HL-60 (cell line): Measurements from ENCODE around the gene NUP98.
A peak's percentile ranks its signal among the peaks of the same experiment; 100 is the strongest.

Source experiments
- DNase-seq, 2 experiments: peaks; one replicate each; pipeline ENCODE4 v3.0.0-alpha.2; 2010 to 2020; ENCODE audit warnings: low read depth in 1 of 2, low spot score in 1 of 2
- H3K27ac ChIP-seq: fragments of 250-450 bp; sonication (Bioruptor Pico); replicated peaks from 2 replicates; pipeline ENCODE4 v1.5.1; 2020; ENCODE audit warnings: mild to moderate bottlenecking, moderate library complexity
- H3K27me3 ChIP-seq: fragments of 250-450 bp; sonication (Bioruptor Pico); 2 replicates; pipeline ENCODE4 v1.5.1; 2021; ENCODE audit warnings: mild to moderate bottlenecking, moderate library complexity; ENCODE audit not compliant: insufficient read depth, poor library complexity, severe bottlenecking
- H3K4me3 ChIP-seq: replicated peaks from 2 replicates; pipeline ENCODE4 v1.5.1; 2011; ENCODE audit warnings: mild to moderate bottlenecking, control low read depth, low read length; ENCODE audit not compliant: insufficient read depth
- GABPA ChIP-seq: IDR thresholded peaks from 2 replicates; pipeline ENCODE4 v1.6.1; 2012; ENCODE audit warnings: low read depth
- POLR2AphosphoS5 ChIP-seq: IDR thresholded peaks from 2 replicates; pipeline ENCODE4 v1.6.1; 2012; ENCODE audit warnings: low read depth
- SPI1 ChIP-seq: IDR thresholded peaks from 2 replicates; pipeline ENCODE4 v1.6.1; 2012; ENCODE audit warnings: low read depth, mild to moderate bottlenecking, borderline replicate concordance
- TF ChIP-seq, protein P1 (sequence below): IDR thresholded peaks from 2 replicates; pipeline ENCODE4 v1.6.1; 2012; ENCODE audit warnings: low read depth; ENCODE audit not compliant: insufficient replicate concordance
- TF ChIP-seq, protein P2 (sequence below): IDR thresholded peaks from one replicate; pipeline ENCODE4 v1.5.1; 2011; ENCODE audit warnings: low read length, control low read depth, inconsistent platforms; ENCODE audit not compliant: insufficient read depth

Gene NUP98

DNA sequence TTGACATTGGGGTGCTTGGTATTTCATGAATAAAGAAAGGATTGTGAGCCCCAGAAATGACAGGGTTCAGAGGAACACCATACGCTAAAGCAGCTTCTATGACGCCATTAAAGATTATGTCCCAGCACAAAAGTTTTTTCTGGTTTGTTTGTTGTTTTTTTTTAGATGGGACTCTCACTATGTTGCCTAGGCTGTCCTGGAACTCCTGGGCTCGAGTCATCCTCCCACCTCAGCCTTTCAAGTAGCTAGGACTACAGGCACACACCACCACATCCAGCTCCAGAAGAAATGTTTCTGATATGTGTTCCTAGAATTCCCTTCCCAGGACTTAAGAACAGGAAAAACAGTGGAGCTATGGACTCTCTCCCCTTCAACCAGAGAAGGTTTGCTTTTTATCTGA, 46.0 kb upstream of the NUP98 start:
- Histone ChIP-seq H3K27ac (no peak overlapping the region), H3K4me3 (no peak overlapping the region), H3K27me3 (no peaks in the 10 kb centered on the region)
- DNase-seq, result no peak
- TF ChIP-seq GABPA, result no peak
- no peak for TF ChIP-seq POLR2AphosphoS5
- no peak for TF ChIP-seq SPI1
- TF ChIP-seq, protein P1, sequence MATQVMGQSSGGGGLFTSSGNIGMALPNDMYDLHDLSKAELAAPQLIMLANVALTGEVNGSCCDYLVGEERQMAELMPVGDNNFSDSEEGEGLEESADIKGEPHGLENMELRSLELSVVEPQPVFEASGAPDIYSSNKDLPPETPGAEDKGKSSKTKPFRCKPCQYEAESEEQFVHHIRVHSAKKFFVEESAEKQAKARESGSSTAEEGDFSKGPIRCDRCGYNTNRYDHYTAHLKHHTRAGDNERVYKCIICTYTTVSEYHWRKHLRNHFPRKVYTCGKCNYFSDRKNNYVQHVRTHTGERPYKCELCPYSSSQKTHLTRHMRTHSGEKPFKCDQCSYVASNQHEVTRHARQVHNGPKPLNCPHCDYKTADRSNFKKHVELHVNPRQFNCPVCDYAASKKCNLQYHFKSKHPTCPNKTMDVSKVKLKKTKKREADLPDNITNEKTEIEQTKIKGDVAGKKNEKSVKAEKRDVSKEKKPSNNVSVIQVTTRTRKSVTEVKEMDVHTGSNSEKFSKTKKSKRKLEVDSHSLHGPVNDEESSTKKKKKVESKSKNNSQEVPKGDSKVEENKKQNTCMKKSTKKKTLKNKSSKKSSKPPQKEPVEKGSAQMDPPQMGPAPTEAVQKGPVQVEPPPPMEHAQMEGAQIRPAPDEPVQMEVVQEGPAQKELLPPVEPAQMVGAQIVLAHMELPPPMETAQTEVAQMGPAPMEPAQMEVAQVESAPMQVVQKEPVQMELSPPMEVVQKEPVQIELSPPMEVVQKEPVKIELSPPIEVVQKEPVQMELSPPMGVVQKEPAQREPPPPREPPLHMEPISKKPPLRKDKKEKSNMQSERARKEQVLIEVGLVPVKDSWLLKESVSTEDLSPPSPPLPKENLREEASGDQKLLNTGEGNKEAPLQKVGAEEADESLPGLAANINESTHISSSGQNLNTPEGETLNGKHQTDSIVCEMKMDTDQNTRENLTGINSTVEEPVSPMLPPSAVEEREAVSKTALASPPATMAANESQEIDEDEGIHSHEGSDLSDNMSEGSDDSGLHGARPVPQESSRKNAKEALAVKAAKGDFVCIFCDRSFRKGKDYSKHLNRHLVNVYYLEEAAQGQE, result no peak
- TF ChIP-seq, protein P2, sequence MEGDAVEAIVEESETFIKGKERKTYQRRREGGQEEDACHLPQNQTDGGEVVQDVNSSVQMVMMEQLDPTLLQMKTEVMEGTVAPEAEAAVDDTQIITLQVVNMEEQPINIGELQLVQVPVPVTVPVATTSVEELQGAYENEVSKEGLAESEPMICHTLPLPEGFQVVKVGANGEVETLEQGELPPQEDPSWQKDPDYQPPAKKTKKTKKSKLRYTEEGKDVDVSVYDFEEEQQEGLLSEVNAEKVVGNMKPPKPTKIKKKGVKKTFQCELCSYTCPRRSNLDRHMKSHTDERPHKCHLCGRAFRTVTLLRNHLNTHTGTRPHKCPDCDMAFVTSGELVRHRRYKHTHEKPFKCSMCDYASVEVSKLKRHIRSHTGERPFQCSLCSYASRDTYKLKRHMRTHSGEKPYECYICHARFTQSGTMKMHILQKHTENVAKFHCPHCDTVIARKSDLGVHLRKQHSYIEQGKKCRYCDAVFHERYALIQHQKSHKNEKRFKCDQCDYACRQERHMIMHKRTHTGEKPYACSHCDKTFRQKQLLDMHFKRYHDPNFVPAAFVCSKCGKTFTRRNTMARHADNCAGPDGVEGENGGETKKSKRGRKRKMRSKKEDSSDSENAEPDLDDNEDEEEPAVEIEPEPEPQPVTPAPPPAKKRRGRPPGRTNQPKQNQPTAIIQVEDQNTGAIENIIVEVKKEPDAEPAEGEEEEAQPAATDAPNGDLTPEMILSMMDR, result no peak

DNA sequence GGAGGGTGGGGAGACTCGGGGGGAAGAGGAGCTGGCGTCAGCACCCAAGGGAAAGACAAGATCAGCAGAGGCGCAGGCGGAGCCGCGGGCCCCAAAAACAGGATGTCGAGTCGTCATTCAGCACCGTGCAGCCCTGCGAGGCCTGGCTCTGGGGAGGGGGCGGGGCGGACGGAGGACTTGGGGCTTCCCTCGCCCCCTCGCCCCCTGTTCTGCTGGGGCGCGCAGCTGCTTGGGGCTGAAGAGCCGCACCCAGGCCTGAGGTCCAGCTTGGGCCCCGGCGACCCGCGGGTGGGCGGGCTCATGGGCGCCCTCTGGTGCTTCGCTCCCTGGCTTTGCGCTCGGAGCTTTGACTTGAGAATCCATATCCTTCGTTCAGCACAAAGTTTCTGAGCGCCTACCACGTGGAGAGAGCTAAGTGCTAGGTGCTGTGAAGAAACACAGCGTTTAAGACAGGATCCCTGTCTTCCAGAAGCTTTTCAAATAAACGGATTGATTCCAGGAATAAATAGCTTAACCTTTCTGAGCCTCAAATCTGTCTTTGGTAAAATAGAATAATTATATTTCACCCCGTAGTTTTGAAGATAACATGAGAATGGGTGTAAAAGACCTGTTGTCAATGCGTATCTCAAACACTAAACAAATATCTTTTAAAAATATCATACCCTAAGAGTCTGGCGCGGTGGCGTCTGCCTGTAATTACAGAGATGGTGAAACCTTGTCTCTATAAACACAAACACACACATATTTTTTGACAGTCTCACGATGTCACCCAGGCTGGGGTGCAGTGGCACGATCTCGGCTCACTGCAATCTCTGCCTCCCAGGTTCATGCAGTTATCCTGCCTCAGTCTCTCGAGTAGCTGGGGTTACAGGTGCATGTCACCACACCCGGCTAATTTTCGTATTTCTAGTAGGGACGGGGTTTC, 44.3 kb upstream of the NUP98 start:
- TF ChIP-seq GABPA (no peak), SPI1 (peak; percentile 23; the same call in 1 of the 2 replicates), POLR2AphosphoS5 (peak; percentile 34; the same call in 1 of the 2 replicates)
- TF ChIP-seq, protein P2, result peak; percentile 69
- TF ChIP-seq, protein P1, result peak; percentile 22
- no peaks in the 10 kb centered on the region for H3K27me3 ChIP-seq
- H3K27ac ChIP-seq, result peak overlapping the region; percentile 93
- peak; percentile 75 to 91 for DNase-seq
- H3K4me3 ChIP-seq, result peak overlapping the region; percentile 62

DNA sequence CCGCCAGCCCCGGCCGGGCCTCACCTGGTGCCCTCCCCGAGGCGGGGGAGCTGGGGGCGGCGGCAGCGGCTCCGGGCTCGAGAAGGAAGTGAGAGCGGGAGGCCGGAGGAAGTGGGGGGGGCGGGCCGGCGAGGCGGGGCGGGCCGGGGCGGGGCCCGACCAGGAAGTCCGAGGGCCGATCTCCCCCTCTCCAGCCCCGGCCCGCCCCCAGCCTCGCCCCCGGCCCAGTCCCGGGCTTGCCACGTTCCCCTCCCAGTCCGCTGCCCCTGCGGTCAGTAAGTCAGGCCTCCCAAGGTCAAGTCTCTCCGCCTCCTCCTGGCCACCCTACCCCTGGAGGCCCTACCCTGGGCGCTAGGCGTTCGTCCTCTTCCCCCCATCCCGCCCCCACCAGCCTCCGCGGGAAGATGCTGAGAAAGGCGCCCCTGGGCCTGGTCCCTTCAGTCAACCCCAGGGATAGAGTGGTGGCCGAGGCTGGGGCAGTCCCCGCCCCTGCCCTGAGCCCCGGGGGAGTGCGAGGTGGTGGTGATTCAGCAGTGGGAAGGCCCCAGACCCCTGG, 43.6 kb upstream of the NUP98 start, which contains the start of gene RHOG:
RHOG (minus strand) TSS at position 90 of the 556 bp plus-strand sequence. CDS start 12,821 bp downstream, outside the sequence.
- Histone ChIP-seq H3K27me3 (no peaks in the 10 kb centered on the region), H3K27ac (peak within 1 kb of the TSS; percentile 93), H3K4me3 (peak within 1 kb of the TSS; percentile 62)
- peak; percentile 86 to 94 for DNase-seq
- TF ChIP-seq GABPA (no peak), SPI1 (peak; percentile 62; the same call in 1 of the 2 replicates), POLR2AphosphoS5 (no peak)
- TF ChIP-seq, protein P1, result no peak
- TF ChIP-seq, protein P2, result no peak
